ENCODE results near the gene MTRF1. TPM values are rescaled to one million over a fixed set of nuclear protein-coding genes. Genes with fewer than 3 reads are reported as not detected.

Gene MTRF1
- 10.5 TPM for polyA plus RNA-seq (ENCODE audit: insufficient read length)

GRCh38 chr13:41263261-41263971, at the start of gene MTRF1:
Gene MTRF1 (minus strand): TSS chr13:41263576. CDS start chr13:41260907, 2,669 bp downstream.
- DNase-seq (ENCODE audit: low read depth) = peak; percentile 67

- DNase-seq (ENCODE audit: low read depth) = no peak
Observed at GRCh38 chr13:41313117-41313516, 49.7 kb upstream of the MTRF1 start.

GRCh38 chr13:41312176-41312500, 48.8 kb upstream of the MTRF1 start:
- DNase-seq (ENCODE audit: low read depth) = no peak

GRCh38 chr13:41311406-41312175, 48.2 kb upstream of the MTRF1 start:
- DNase-seq (ENCODE audit: low read depth) = no peak

- peak; percentile 78 for DNase-seq (ENCODE audit: low read depth)
Observed at GRCh38 chr13:41310963-41311405, 47.6 kb upstream of the MTRF1 start, which contains the start of gene NAA16. Gene NAA16 (plus strand): TSS chr13:41311267. CDS start chr13:41311529, 262 bp downstream.

- DNase-seq (ENCODE audit: low read depth) = no peak
Observed at GRCh38 chr13:41307884-41308640, 44.7 kb upstream of the MTRF1 start.

GRCh38 chr13:41306271-41307145, 43.1 kb upstream of the MTRF1 start:
- DNase-seq (ENCODE audit: low read depth) = no peak

GRCh38 chr13:41304551-41304950, 41.2 kb upstream of the MTRF1 start:
- no peak for DNase-seq (ENCODE audit: low read depth)

- no peak for DNase-seq (ENCODE audit: low read depth)
Observed at GRCh38 chr13:41302743-41303142, 39.4 kb upstream of the MTRF1 start.

- DNase-seq (ENCODE audit: low read depth) = no peak
Observed at GRCh38 chr13:41299316-41300094, 36.1 kb upstream of the MTRF1 start.

GRCh38 chr13:41296879-41297646, 33.7 kb upstream of the MTRF1 start:
- no peak for DNase-seq (ENCODE audit: low read depth)

- DNase-seq (ENCODE audit: low read depth) = no peak
Observed at GRCh38 chr13:41295973-41296372, 32.6 kb upstream of the MTRF1 start.

- no peak for DNase-seq (ENCODE audit: low read depth)
Observed at GRCh38 chr13:41294914-41295313, 31.5 kb upstream of the MTRF1 start.

GRCh38 chr13:41293272-41293671, 29.9 kb upstream of the MTRF1 start:
- no peak for DNase-seq (ENCODE audit: low read depth)

- no peak for DNase-seq (ENCODE audit: low read depth)
Observed at GRCh38 chr13:41291246-41291645, 27.9 kb upstream of the MTRF1 start.

- DNase-seq (ENCODE audit: low read depth) = no peak
Observed at GRCh38 chr13:41289463-41289881, 26.1 kb upstream of the MTRF1 start.

- no peak for DNase-seq (ENCODE audit: low read depth)
Observed at GRCh38 chr13:41286370-41286769, 23.0 kb upstream of the MTRF1 start.

GRCh38 chr13:41284512-41285288, 21.3 kb upstream of the MTRF1 start:
- no peak for DNase-seq (ENCODE audit: low read depth)

- no peak for DNase-seq (ENCODE audit: low read depth)
Observed at GRCh38 chr13:41282129-41282571, 18.8 kb upstream of the MTRF1 start.
